Mesendoderm (in vitro differentiated cells): ENCODE measurements around the gene NUDT3.
"Not testable (repeated sequence)": the region's sequence is repeated elsewhere in the genome, so short reads cannot be mapped to it uniquely, and the experiment has no call there.

Experiments
- DNase-seq: peaks from one replicate; pipeline ENCODE4 v3.0.0; 2013
- H2AK5ac ChIP-seq: 2 replicates; pipeline ENCODE4 v1.6.1; 2013; ENCODE audit warnings: low read length, inconsistent platforms
- H2BK120ac ChIP-seq: 2 replicates; pipeline ENCODE4 v1.6.1; 2013; ENCODE audit warnings: low read depth, mild to moderate bottlenecking, low read length, moderate library complexity, mixed read lengths
- H2BK15ac ChIP-seq: replicated peaks from 2 replicates; pipeline ENCODE4 v1.6.1; 2013; ENCODE audit warnings: low read depth, mild to moderate bottlenecking, moderate library complexity
- H2BK5ac ChIP-seq: 2 replicates; pipeline ENCODE4 v1.6.1; 2013; ENCODE audit warnings: low read length, inconsistent platforms
- H3K18ac ChIP-seq: 2 replicates; pipeline ENCODE4 v1.6.1; 2013; ENCODE audit warnings: mild to moderate bottlenecking, low read length, mixed read lengths
- H3K23ac ChIP-seq: one replicate; pipeline ENCODE4 v1.6.1; 2013; ENCODE audit warnings: low read length
- H3K27ac ChIP-seq: 2 replicates; pipeline ENCODE4 v1.5.1; 2013; ENCODE audit warnings: low read depth, mild to moderate bottlenecking, inconsistent platforms, low read length, moderate library complexity
- H3K27me3 ChIP-seq: 2 replicates; pipeline ENCODE4 v1.6.1; 2013; ENCODE audit warnings: low read length, control low read depth, mild to moderate bottlenecking, inconsistent platforms; ENCODE audit not compliant: insufficient read depth, poor library complexity
- H3K36me3 ChIP-seq: 2 replicates; pipeline ENCODE4 v1.6.1; 2013; ENCODE audit warnings: low read length, inconsistent platforms; ENCODE audit not compliant: control insufficient read depth, insufficient read depth
- H3K4ac ChIP-seq: one replicate; pipeline ENCODE4 v1.6.1; 2013; ENCODE audit warnings: low read depth, mild to moderate bottlenecking, low read length, moderate library complexity
- H3K4me1 ChIP-seq: 2 replicates; pipeline ENCODE4 v1.6.1; 2013; ENCODE audit warnings: low read depth, low read length, inconsistent platforms; ENCODE audit not compliant: control insufficient read depth
- H3K4me2 ChIP-seq: 2 replicates; pipeline ENCODE4 v1.6.1; 2013; ENCODE audit warnings: low read length
- H3K4me3 ChIP-seq: 2 replicates; pipeline ENCODE4 v1.5.1; 2013; ENCODE audit warnings: mild to moderate bottlenecking, low read length
- H3K56ac ChIP-seq: one replicate; pipeline ENCODE4 v1.6.1; 2013; ENCODE audit warnings: low read length
- H3K79me1 ChIP-seq: 2 replicates; pipeline ENCODE4 v1.6.1; 2013; ENCODE audit warnings: low read length, inconsistent platforms
- H3K79me2 ChIP-seq: 2 replicates; pipeline ENCODE4 v1.6.1; 2013; ENCODE audit warnings: mild to moderate bottlenecking, low read length; ENCODE audit not compliant: control insufficient read depth, insufficient read depth
- H3K9ac ChIP-seq: 2 replicates; pipeline ENCODE4 v1.6.1; 2013; ENCODE audit warnings: low read length, inconsistent platforms
- H4K5ac ChIP-seq: one replicate; pipeline ENCODE4 v1.6.1; 2013; ENCODE audit warnings: low read length
- H4K8ac ChIP-seq: one replicate; pipeline ENCODE4 v1.6.1; 2013; ENCODE audit warnings: low read depth, mild to moderate bottlenecking, control low read depth, low read length, moderate library complexity
- WGBS: extraction: QIAGEN DNeasy Blood & Tissue Kit; methylation state at CpG from one replicate; pipeline ENCODE4 v1.1.7; 2013; ENCODE audit warnings: low lambda C conversion rate, missing lambda C conversion rate; ENCODE audit not compliant: insufficient coverage; ENCODE audit errors: extremely low coverage; 5-methylcytosine and 5-hydroxymethylcytosine counted together

The NUDT3 gene

GRCh38 chr6:34263484-34263883 is 129.0 kb downstream of the NUDT3 start:
- not testable (repeated sequence) for H3K4me1 ChIP-seq, H4K5ac ChIP-seq, H3K4me2 ChIP-seq, H2BK5ac ChIP-seq, H4K8ac ChIP-seq, H2BK15ac ChIP-seq, H3K79me2 ChIP-seq, H3K79me1 ChIP-seq, H3K36me3 ChIP-seq, H2BK120ac ChIP-seq, DNase-seq, H3K9ac ChIP-seq, H3K56ac ChIP-seq, H2AK5ac ChIP-seq, H3K27me3 ChIP-seq, H3K4ac ChIP-seq, H3K18ac ChIP-seq, H3K23ac ChIP-seq, H3K27ac ChIP-seq, H3K4me3 ChIP-seq
- WGBS = no CpG with 5 or more reads among the region's 23 CpGs

GRCh38 chr6:34260576-34261267 is 131.7 kb downstream of the NUDT3 start:
- Histone ChIP-seq H3K36me3 (no peaks in the 10 kb centered on the region), H3K56ac (no peak overlapping the region), H3K79me2 (no peaks in the 10 kb centered on the region), H3K79me1 (no peaks in the 10 kb centered on the region), H4K5ac (no peak overlapping the region), H4K8ac (no peak overlapping the region), H2AK5ac (no peak overlapping the region), H2BK5ac (no peak overlapping the region), H3K4ac (no peak overlapping the region), H3K18ac (no peak overlapping the region), H2BK15ac (no peak overlapping the region), H3K27me3 (no peaks in the 10 kb centered on the region), H3K9ac (no peak overlapping the region), H3K27ac (no peak overlapping the region), H2BK120ac (no peak overlapping the region), H3K4me3 (no peak overlapping the region), H3K4me2 (no peak overlapping the region), H3K23ac (no peak overlapping the region), H3K4me1 (no peaks in the 10 kb centered on the region)
- WGBS = no CpG with 5 or more reads among the region's 17 CpGs
- DNase-seq = no peak

- no CpG with 5 or more reads among the region's 6 CpGs for WGBS
- H3K4me2 ChIP-seq = no peak overlapping the region
- H2BK120ac ChIP-seq = no peak overlapping the region
Observed at GRCh38 chr6:34259529-34260069, 132.9 kb downstream of the NUDT3 start.

GRCh38 chr6:34252395-34252794 is 140.1 kb downstream of the NUDT3 start:
- not testable (repeated sequence) for DNase-seq

More at GRCh38 chr6:34259529-34260069, 132.9 kb downstream of the NUDT3 start:
- no peaks in the 10 kb centered on the region for H3K79me2 ChIP-seq
- no peak overlapping the region for H2AK5ac ChIP-seq
- no peaks in the 10 kb centered on the region for H3K36me3 ChIP-seq
- no peaks in the 10 kb centered on the region for H3K27me3 ChIP-seq
- no peak overlapping the region for H3K18ac ChIP-seq
- H3K27ac ChIP-seq = no peak overlapping the region
- no peak for DNase-seq
- H3K56ac ChIP-seq = no peak overlapping the region
- H4K8ac ChIP-seq = no peak overlapping the region
- no peak overlapping the region for H2BK15ac ChIP-seq
- no peak overlapping the region for H2BK5ac ChIP-seq
- no peak overlapping the region for H3K4me3 ChIP-seq
- no peak overlapping the region for H3K4ac ChIP-seq
- no peaks in the 10 kb centered on the region for H3K4me1 ChIP-seq
- H4K5ac ChIP-seq = no peak overlapping the region
- no peaks in the 10 kb centered on the region for H3K79me1 ChIP-seq
- no peak overlapping the region for H3K23ac ChIP-seq
- no peak overlapping the region for H3K9ac ChIP-seq

DNA sequence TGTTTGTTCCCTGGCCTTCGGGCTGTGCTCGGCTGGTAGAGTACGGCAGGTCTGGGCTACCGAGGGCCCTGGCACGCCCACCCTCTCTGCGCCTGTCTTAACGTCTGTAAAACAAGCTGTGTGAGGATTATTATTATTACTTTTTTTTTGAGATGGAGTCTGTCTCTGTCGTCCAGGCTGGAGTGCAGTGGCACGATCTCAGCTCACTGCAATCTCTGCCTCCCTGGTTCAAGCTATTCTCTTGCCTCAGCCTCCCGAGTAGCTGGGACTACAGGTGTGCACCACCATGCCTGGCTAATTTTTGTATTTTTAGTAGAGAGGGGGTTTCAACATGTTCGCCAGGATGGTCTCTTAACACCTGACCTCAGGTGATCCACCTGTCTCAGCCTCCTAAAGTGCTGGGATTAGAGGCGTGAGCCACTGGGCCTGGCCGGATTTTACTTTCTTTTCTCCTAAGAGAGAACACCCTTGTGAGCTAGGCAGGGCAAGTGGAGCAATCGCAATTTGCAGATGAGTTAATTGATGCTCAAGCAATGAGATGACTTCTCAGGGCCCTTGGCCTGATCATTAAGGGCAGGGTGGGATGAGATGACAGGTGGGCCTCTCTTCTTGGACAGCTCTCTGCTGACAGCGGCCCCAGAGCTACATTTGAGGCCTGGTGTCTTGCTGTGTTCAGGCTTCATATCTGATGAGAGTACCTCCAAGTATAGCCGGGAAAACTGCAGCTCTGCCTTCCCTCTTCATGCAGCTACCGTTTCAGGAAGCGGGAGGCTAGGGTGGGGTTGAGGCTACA is 142.8 kb downstream of the NUDT3 start:
- no CpG with 5 or more reads among the region's 18 CpGs for WGBS

More at GRCh38 chr6:34252395-34252794, 140.1 kb downstream of the NUDT3 start:
- not testable (repeated sequence) for H3K23ac ChIP-seq, H3K36me3 ChIP-seq, H4K8ac ChIP-seq, H3K4me3 ChIP-seq, H3K27me3 ChIP-seq, H2AK5ac ChIP-seq, H3K56ac ChIP-seq, H3K4ac ChIP-seq, H3K4me2 ChIP-seq, H3K18ac ChIP-seq, H2BK120ac ChIP-seq, H3K9ac ChIP-seq, H2BK5ac ChIP-seq, H3K27ac ChIP-seq, H3K79me1 ChIP-seq, H3K4me1 ChIP-seq, H4K5ac ChIP-seq, H3K79me2 ChIP-seq, H2BK15ac ChIP-seq
- no CpG with 5 or more reads among the region's 2 CpGs for WGBS

More for the DNA sequence above, 142.8 kb downstream of the NUDT3 start:
- Histone ChIP-seq H4K5ac (no peak overlapping the region), H3K79me1 (no peaks in the 10 kb centered on the region), H2AK5ac (no peak overlapping the region), H3K4ac (no peak overlapping the region), H3K9ac (peak overlapping the region; percentile 68), H3K4me3 (peak overlapping the region; percentile 22), H3K79me2 (no peaks in the 10 kb centered on the region), H3K4me1 (peaks cover 2% of the 10 kb centered on the region), H3K23ac (no peak overlapping the region), H2BK15ac (no peak overlapping the region), H3K18ac (no peak overlapping the region), H3K36me3 (peaks cover under 1% of the 10 kb centered on the region), H3K27ac (no peak overlapping the region), H3K56ac (peak overlapping the region; percentile 92), H3K4me2 (peak overlapping the region; percentile 25), H4K8ac (no peak overlapping the region), H2BK5ac (no peak overlapping the region), H3K27me3 (no peaks in the 10 kb centered on the region), H2BK120ac (no peak overlapping the region)
- no peak for DNase-seq
